Ureter (tissue), 1 donor: ENCODE measurements around the gene CNOT9. TPM values are rescaled to one million over a fixed set of nuclear protein-coding genes. Genes with fewer than 3 reads are reported as not detected.
"Not testable (repeated sequence)": the region's sequence is repeated elsewhere in the genome, so short reads cannot be mapped to it uniquely, and the experiment has no call there.

Experiments used
- DNase-seq: peaks from one replicate; pipeline ENCODE4 v3.0.0-alpha.2; 2020; ENCODE audit warnings: low spot score
- total RNA-seq: library from RNA; stranded (reverse); gene quantifications from one replicate; pipeline ENCODE4 v1.2.4, GENCODE V29; 2023
- donor health status: DM: yes; HTN: yes; CAD: no.

Gene CNOT9
- total RNA-seq = 59.6 TPM

GRCh38 chr2:218568190-218569037 lies at the start of gene CNOT9, which contains the start of gene USP37:
TSS of gene CNOT9 (plus strand) at chr2:218568839. CDS start at chr2:218568955, 116 bp downstream.
TSS of gene USP37 (minus strand) at chr2:218568351. CDS start at chr2:218558653, 9,698 bp downstream.
- DNase-seq = peak; percentile 100

DNA sequence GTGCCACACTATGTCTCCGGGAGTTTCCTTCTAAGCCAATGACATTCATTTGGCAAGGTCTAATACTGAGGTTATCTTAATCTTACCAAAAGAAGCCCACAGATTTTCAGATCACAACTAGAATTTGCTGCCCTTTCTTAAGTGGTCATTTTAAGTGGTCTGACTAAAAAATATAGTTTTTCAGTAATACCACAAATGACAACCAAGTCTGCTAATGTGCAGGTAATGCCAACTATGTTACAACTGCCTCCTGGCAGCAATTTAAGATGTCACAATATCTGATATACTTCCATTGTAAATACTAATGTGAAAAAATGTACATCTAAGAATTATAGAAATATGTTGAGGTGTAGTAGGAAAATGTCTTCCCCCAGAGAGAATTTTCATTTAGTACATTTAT lies 49.8 kb upstream of the CNOT9 start:
- DNase-seq = no peak

DNA sequence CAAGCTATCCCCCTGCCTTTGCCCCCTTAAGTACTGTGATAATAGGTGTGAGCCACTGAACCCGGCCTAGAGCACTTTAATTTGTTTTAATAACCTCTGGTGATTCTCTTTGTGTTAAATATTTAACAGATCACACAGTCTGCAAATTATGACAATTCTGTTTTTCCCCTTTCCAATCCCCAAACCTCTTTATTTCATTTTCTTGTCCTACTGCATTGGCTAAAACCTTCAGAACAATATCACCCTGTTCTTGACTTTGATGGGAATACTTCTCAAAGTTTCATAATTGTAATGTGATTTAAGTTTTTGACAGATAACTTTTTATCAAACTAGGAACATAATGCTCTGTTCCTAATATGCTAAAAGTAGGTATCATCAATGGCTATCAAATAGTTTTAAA lies 45.0 kb upstream of the CNOT9 start:
- DNase-seq = no peak

- not testable (repeated sequence) for DNase-seq
Measured at GRCh38 chr2:218528409-218528808, 40.2 kb upstream of the CNOT9 start.

DNA sequence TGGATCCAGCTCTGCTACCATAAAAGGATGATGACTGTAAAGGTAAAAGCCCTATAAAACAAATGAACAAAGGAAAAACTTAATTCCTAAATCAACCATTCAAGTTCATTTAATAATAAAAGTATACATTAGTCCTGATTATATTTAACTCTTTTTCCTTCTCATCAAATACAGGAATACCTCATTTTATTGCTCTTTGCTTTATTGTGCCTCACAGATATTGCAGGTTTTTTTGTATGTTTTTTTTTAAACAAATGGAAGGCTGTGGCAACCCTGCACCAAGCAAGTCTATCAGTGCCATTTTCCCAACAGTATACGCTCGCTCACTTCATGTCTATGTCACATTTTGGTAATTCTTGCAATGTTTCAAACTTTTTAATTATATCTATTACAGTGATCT lies 38.6 kb upstream of the CNOT9 start:
- DNase-seq = no peak

DNA sequence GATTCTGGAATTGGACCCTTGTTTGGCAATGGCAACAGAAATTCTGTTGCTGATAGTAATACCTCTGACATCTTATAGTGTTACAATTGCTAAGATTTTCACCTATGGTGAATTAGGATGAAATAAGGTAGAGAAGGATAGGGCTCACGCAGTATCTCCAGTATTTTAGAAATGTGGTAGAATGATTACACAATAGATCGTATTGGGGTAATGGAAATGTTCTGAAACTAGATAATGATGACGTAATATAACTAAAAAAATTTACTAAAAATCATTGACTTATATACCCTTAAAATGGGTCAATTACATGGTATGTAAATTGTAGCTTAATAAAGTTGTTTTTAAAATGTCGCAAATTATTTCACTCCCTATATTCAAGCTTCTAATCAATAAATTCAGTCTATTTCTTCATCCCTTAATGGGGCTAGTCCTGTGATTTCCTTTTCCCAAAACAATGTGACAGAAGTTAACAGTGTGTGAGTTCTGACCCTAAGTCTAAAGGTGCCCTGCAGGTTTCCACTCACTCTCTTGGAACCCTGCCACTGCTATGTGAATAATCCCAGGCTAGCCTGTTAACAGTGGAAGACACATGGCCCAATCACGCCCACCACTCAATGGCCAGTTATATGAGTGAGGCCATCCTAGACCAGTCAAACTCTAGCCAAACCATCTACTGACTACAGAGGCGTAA lies 31.7 kb upstream of the CNOT9 start:
- no peak for DNase-seq

DNA sequence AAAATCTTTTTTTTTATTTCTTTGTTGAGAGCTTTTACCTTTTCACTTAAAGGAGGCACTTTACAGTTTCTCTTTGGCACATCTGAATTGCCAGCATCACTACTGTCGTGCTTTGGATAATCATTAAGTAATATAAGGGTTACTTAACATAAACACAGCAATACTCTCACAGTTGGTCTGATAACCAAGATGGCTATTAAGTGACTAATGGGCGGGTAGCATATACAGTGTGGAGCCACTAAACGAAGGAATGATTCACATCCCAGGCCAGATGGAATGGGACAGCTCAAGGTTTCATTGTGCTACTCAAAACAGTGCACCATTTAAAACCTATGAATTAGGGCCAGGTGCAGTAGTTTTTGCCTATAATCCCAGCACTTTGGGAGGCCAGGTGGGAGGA lies 28.6 kb upstream of the CNOT9 start:
- DNase-seq = no peak

GRCh38 chr2:218546012-218546411 lies 22.6 kb upstream of the CNOT9 start:
- DNase-seq = no peak

DNA sequence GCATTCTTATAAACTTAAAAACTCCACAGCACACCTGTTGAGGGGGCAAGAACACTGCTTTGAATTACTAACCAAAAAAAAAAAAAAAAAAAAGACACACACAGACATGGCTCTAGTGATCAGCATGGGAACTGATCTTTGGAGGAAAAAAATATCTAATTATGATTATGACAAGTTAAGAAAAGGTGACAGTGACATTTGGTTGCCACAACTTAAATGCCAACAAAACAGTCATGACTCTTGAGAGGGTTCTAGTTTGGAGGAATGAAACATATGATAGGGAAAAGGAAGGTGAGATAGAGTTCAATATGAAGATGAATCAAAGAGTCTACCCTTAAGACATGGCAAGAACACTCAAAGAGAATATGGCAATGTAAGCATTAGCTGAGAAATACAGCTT lies 21.1 kb upstream of the CNOT9 start:
- no peak for DNase-seq

- DNase-seq = no peak
Measured at GRCh38 chr2:218547978-218548377, 20.7 kb upstream of the CNOT9 start.

DNA sequence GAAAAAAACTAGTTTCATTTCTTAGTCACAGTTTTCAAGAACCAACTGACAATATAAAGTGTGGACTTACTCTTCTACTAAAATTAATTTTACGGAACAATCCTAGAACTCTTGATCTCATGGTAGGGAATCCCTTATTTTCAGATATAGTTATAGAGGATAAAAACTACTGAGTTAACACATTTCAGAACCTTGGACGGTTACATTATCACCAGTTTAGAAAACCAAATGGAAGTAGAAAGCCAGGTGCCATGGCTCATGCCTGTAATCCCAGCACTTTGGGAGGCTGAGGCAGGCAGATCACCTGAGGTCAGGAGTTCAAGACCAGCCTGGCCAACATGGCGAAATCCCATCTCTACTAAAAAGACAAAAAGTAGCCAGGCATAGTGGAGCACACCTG lies 14.4 kb upstream of the CNOT9 start:
- DNase-seq = not testable (repeated sequence)

- DNase-seq = no peak
Measured at GRCh38 chr2:218555527-218555926, 13.1 kb upstream of the CNOT9 start.

DNA sequence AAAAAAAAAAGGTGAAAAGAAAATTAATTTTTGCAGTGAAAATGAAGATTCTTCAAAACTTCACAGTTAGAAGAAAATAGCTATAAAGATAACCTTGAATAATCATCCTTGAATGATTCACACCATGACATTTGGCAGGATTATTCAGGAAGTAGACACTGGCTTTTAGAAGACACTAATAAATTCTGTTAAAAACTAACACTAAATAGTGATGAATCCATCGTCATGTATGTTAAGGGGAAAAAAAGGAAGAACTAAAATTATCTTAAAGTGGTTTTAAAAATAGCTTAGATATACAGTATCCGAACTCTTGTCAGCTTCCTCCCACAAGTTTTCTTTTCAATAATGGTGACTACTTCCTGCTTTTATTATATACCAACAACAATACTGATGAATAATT lies 10.7 kb upstream of the CNOT9 start:
- no peak for DNase-seq

DNA sequence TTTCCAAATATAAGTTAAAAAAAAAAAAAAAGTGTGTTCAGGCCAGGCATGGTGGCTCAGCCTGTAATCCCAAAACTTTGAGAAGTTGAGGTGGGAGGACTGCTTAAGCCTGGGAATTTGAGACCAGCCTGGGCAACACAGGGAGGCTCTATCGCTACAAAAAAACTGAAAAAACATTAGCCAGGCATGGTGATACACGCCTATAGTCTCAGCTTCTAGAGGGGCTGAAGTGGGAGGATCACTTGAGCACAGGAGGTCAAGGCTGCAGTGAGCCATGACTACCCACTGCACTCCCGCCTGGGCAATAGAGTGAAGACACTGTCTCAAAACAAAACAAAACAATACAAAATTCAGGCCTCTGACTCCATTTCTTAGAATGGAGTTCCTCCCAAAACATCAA lies 9.7 kb upstream of the CNOT9 start:
- no peak for DNase-seq

DNA sequence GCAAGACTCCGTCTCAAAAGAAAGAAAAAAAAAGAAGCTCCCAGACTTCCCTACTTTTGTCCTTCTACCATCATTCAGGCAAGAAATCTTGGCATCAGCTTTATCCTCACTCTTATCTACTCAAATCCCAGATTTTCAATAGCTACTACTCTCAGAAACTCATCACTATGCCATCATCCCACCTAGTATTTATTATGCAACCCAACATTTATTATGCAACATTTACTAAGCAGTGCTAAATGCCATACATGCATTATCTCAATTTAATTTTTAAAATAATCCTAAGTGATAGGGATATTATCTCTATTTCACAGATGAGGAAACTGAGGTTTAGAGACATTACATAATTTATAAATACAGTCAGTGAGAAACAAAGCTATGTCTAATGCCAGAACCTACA lies 4.6 kb upstream of the CNOT9 start:
- no peak for DNase-seq

DNA sequence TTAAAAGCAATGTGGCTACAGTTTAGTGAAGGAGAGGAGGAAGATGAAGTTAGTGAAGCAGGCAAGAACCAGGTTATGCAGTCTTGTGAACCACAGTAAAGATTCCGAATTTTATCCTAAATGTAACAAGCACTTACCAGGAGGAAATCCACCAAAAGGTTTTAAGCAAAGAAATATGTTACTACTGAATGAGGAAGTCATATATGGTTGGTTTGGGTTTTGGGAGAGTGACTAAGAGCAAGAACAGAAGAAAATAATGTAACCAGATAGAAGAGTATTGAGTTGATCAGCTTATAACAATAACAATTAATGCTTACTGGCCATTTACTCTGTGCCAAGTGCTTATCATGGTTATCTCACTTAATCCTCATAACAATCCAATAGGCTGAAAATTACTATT lies 2.3 kb upstream of the CNOT9 start:
- DNase-seq = no peak

- DNase-seq = no peak
Measured at GRCh38 chr2:218567797-218568189, 846 bp upstream of the CNOT9 start.

- peak; percentile 45 for DNase-seq
Measured at GRCh38 chr2:218569038-218569431, 396 bp downstream of the CNOT9 start.

GRCh38 chr2:218569661-218570500 lies 1.2 kb downstream of the CNOT9 start:
- no peak for DNase-seq

- DNase-seq = no peak
Measured at GRCh38 chr2:218570850-218571249, 2.2 kb downstream of the CNOT9 start.

DNA sequence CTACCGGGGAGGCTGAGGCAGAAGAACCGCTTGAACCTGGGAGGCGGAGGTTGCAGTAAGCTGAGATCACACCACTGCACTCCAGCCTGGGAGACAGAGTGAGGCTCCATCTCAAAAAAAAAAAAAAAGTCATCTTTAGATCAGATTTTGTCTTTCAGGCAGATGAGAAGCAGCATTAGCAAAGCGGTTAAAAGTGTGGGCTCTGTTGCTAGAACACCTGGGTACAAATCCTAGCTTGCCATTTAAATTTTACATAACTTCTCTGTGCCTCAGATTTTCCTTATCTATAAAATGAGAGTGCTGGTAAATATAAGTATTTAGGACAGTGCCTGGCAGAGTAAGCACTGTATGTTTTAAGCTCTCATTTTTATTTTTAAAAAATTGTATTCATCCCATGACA lies 8.2 kb downstream of the CNOT9 start:
- no peak for DNase-seq

- no peak for DNase-seq
Measured at GRCh38 chr2:218577482-218578220, 9.0 kb downstream of the CNOT9 start.
